Tongue (tissue), 2 donors: Measurements from ENCODE around the gene PGA4. TPM values are rescaled to one million over a fixed set of nuclear protein-coding genes. Genes with fewer than 3 reads are reported as not detected.
"Not testable (repeated sequence)": the region's sequence is repeated elsewhere in the genome, so short reads cannot be mapped to it uniquely, and the experiment has no call there.

Experiments used
- DNase-seq: peaks from one replicate; pipeline ENCODE4 v3.0.0-alpha.2; 2015
- total RNA-seq: library from RNA; depleted of rRNA; stranded (reverse); fragments of >200 nt; gene quantifications from one replicate; pipeline ENCODE4 v1.2.3, GENCODE V29; 2014

The PGA4 gene
- 0.82 TPM for total RNA-seq

GRCh38 chr11:61222047-61222446 is at the start of gene PGA4:
Gene PGA4 (plus strand): TSS chr11:61222347. CDS start chr11:61222401, 54 bp downstream.
- DNase-seq, result not testable (repeated sequence)

GRCh38 chr11:61172356-61172755 is 49.8 kb upstream of the PGA4 start:
- no peak for DNase-seq

GRCh38 chr11:61172888-61173287 is 49.3 kb upstream of the PGA4 start:
- no peak for DNase-seq

- no peak for DNase-seq
Measured at GRCh38 chr11:61173456-61173855, 48.7 kb upstream of the PGA4 start.

DNA sequence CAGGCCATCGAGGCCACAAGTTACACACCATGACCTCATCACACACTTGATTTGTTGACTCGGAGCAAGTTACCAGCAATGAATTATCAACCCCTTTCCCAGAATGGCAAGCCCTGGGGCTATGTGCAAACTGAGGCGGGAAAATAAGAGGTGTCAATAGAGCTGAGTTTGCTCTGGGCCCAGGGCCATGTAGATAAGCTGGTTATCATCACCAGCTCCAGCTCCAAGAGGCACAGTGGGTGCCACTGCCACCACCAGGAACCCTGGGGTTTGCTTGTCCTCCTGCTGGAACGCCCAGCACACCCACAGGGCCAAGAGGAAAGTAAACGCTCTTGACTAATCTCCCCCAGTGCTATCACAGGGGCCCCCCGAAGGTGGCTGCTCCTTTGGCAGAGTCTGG is 47.9 kb upstream of the PGA4 start:
- no peak for DNase-seq

- DNase-seq, result no peak
Measured at GRCh38 chr11:61174949-61175348, 47.2 kb upstream of the PGA4 start.

- DNase-seq, result no peak
Measured at GRCh38 chr11:61176446-61176845, 45.7 kb upstream of the PGA4 start.

- not testable (repeated sequence) for DNase-seq
Measured at GRCh38 chr11:61180205-61180604, 41.9 kb upstream of the PGA4 start.

DNA sequence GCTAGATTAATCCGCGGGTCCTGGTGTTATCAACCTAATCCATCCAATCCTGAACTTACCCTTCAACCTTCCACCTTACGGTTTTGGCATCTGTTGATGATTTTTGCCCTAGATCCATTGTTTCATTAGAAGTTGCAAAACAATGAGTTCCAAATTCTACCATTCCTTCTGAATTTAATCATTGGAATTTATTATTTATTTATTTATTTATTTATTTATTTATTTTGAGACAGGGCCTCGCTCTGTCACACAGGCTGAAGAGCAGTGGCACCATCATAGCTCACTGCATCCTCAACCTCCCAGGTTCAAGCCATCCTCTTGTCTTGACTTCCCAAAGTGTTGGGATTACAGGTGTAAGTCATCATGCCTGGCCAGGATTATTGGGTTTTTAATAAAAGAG is 40.7 kb upstream of the PGA4 start:
- no peak for DNase-seq

DNA sequence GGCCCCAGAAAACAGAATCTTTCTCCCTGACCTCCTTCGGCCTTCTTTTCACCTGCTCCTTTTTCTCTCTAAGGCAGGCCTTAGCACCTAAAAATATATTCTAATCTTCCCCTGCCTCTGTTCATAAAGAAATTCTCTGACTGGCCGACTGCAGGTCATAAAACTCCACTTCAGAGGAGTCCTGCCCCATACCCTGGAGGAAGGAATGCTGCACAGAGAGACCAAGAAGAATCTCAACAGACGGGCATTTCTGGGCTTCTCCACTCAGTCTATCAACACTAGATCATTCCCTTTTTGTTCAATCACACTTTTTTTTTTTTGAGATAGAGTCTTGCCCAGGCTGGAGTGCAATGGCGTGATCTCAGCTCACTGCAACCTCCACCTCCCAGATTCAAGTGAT is 38.5 kb upstream of the PGA4 start:
- DNase-seq, result no peak

DNA sequence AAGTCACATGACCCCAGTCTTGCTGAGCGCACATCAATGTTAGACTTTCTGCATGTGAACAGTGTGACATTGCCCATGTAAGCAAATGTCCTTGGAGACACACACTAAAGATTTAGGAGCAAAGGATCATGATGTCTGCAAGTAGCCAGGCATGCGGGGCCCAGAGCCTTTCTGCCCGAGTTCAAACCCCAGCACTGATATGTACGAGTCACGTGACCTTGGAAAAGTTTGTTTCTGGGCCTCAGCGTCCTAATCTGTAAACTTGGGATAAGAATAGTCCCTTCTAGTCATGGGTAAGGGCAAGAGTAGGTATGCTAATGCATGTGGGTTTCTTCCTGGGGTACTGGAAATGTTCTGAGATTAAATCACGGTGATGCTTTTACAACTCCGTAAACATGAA is 35.6 kb upstream of the PGA4 start:
- no peak for DNase-seq

DNA sequence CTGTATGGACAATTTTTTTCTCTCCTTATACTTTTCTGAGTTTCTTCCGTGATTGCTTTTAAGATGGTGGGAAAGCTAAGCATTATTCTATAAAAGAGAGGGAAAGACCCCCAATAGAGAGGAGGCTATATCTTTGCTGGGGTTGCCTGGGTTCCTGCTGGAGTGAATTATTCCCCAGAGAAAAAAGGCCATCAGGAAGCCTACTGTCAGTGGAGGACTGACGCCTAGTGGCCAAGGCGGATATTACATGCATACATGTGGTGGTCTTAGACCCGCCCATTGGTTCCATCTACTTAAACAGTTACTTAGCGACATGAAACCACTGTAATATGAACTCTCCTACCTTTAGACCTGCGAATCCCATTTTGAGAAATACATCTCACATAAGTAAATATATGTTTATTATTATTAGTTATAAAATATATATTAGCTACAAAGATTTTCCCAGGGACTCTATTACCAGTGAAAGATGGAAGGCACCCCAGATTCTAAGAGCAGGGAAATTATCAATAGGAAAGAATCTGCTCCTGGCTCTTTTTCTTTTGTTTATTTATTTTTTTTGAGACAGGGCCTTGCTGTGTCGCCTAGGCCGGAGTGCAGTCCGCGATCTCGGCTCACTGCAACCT is 34.5 kb upstream of the PGA4 start:
- peak; percentile 92 for DNase-seq

GRCh38 chr11:61189933-61190332 is 32.2 kb upstream of the PGA4 start:
- no peak for DNase-seq

DNA sequence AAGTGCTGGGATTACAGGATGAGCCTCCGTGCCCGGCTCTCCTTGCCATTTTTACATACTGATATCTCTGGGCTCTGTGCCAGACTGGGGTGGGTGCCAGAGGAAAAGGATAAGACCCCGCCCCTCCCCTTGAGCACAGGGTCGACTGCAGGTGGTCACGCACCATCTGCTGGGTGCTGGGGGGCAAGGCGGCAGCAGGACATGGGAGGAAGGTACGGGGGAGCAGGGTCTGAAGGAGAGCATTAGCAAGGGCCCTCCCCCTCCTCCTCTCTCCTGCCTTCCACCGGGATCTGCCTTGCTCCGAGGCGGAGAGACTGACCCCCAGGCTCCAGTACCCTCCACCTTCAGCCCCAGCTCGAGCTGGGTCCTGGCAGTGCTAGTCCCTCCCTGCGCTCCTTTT is 28.6 kb upstream of the PGA4 start:
- peak; percentile 37 for DNase-seq

GRCh38 chr11:61194169-61194671 is 27.9 kb upstream of the PGA4 start:
- no peak for DNase-seq

GRCh38 chr11:61194981-61195695 is 27.0 kb upstream of the PGA4 start:
- no peak for DNase-seq

- no peak for DNase-seq
Measured at GRCh38 chr11:61195719-61196118, 26.4 kb upstream of the PGA4 start.

DNA sequence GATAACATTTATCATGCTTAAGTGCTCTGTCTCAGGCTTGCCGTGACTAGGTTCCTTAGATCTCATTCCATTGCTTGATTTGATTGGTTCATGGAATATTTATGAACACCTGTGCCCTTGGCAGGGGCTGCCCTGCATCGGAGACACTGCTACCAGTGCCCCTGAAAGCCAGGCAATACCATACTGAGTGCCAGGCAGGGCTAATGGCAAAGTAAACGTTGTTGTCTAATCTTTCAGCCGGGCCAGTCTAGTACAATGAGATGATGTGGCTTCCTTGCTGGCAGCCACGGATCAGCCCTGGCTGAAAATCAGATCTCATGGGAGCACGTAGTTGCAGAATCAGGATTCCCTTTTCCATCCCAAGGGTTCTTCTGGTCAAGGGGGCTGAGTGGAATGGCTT is 23.8 kb upstream of the PGA4 start:
- DNase-seq, result no peak

DNA sequence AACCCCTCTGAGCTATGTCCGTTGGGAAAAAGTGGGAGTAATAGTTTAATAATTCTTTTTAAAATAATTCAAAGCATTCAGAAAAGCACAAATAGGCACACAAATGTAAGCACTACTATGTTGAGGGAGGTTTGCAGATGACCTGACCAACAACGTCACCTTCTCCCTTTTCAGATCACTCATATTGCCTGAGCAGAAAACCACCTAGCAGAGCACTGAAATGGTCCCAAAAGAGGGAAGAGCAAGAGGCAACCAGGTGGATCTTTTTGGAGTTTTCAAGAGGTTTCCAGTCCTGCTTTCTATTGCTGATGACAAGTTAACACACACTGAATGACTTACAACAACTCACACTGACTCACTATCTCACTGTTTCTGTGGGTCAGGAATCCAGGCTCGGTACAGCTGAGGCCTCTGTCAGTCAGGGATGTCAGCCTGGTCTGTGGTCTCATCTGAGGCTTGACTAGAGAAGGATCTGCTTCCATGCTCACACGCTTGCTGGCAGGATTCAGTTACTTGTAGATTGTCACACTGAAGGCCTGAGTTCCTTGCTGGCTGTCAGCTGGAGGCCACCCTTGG is 23.1 kb upstream of the PGA4 start:
- no peak for DNase-seq

DNA sequence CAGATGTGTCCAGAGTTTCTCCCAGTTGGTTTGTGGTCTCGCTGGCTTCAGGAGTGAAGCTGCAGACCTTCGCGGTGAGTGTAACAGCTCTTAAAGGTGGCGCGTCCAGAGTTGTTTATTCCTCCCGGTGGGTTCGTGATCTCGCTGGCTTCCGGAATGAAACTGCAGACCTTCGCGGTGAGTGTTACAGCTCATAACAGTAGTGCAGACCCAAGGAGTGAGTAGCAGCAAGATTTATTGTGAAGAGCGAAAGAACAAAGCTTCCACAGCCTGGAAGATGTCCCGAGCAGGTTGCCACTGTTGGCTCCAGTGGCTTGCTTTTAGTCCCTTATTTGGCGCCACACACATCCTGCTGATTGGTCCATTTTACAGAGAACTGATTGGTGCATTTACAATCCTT is 20.7 kb upstream of the PGA4 start:
- no peak for DNase-seq

DNA sequence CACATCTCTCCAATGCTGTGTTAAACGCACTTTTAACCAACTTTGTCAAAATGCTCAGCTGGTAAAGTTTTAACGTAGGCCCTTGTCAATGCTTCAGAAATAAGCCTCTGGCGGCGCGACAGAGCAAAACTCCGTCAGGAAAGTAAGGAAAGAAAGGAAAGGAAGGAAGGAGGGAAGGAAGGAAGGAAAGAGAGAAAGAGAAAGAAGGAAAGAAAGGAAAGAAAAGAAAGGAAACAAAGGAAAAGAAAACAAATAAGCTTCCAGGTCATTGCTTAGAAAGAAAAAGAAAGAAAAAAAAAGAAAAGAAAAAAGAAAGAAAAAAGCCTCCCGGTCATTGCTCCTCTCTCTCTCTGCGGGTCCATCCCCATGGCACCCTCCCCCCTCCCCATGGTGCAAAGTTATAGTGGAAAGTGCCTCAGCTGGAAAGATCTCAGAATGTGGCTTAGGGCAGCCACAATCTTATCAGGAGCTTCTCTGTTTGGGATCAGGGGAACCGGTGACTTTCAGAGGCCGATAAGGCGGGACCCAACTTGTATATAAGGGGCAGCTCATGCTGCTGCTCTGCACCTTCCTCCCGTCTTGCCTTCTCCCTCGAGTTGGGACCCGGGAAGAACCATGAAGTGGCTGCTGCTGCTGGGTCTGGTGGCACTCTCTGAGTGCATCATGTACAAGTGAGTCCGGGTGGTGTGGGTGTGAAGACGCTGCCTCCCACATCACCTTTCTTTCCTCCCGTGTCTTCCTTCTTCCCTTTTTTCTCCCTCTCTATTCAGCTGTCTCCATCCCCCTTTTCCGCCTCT is 19.0 kb upstream of the PGA4 start, which contains the start of gene PGA3:
PGA3 (plus strand) TSS at position 566 of the 797 bp plus-strand sequence; CDS start at position 616, 50 bp downstream.
- DNase-seq, result not testable (repeated sequence)

GRCh38 chr11:61203873-61204272 is 18.3 kb upstream of the PGA4 start:
- DNase-seq, result not testable (repeated sequence)
